GM12878 (cell line): ENCODE data around the gene LGALS9B. TPM values are rescaled to one million over a fixed set of nuclear protein-coding genes. Genes with fewer than 3 reads are reported as not detected.

Source experiments
- polyA plus RNA-seq, 11 experiments: library from polyadenylated mRNA; depleted of rRNA in 4 of 11; unstranded in 6 of 11; stranded (reverse) in 5 of 11; fragments of >200 nt; fragmentation: Nextera tagmentation in 4 of 11; fragmentation: Illumina TruSeq in 1 of 11; extraction: Ambion mirVana in 4 of 11; extraction: Trizol in 1 of 11; gene quantifications; 1 replicate in 1 of 11; 2 replicates in 10 of 11; pipeline versions ENCODE4 v1.2.1 to v1.2.3, GENCODE V29; 2011 to 2016; ENCODE audit warnings: inconsistent platforms in 2 of 11, missing spikeins in 2 of 11, low read depth in 1 of 11
- small RNA-seq: library from RNA; depleted of rRNA; stranded (forward); fragments of <200 nt; gene quantifications from one replicate; pipeline ENCODE3, GENCODE V24; 2014
- total RNA-seq, 4 experiments: library from RNA; depleted of rRNA in 3 of 4; stranded (reverse); fragments of >200 nt in 3 of 4; fragmentation: Illumina TruSeq in 1 of 4; extraction: Trizol in 1 of 4; gene quantifications; 2 replicates each; pipeline versions ENCODE4 v1.2.1 to v1.2.3, GENCODE V29; 2013 to 2021

LGALS9B gene
- total and polyA plus RNA-seq, 10 of the 15 experiments (the other 5 are each of a cell fraction or from before 2014, with no cell fraction given): 0.09 to 1.4 (median 0.48) TPM; not detected in 2

Small RNA genes within 50 kb of the gene (small RNA-seq; reads per million reads assigned to genes)
- gene YWHAEP3: not detected

Other genes starting within 250 kb of the LGALS9B start
- gene CDRT15L2, start 112.2 kb upstream of the LGALS9B start, total RNA-seq (2014; rRNA removed): not detected in 2 replicates
- gene CDRT15L2, start 112.2 kb upstream of the LGALS9B start, total RNA-seq (2014; rRNA removed; fragmentation: Illumina TruSeq; extraction: Trizol): not detected in 2 replicates
- not detected in 2 replicates for gene CDRT15L2, start 112.2 kb upstream of the LGALS9B start, total RNA-seq (2021)
- not detected in 2 replicates for gene CDRT15L2, start 112.2 kb upstream of the LGALS9B start, polyA plus RNA-seq (2011; rRNA removed)
- not detected in 2 replicates for gene CDRT15L2, start 112.2 kb upstream of the LGALS9B start, polyA plus RNA-seq (2014; fragmentation: Illumina TruSeq; extraction: Trizol)
- gene CDRT15L2, start 112.2 kb upstream of the LGALS9B start, polyA plus RNA-seq (2014; fragmentation: Nextera tagmentation; extraction: Ambion mirVana): not detected
- not detected in 2 replicates for gene CDRT15L2, start 112.2 kb upstream of the LGALS9B start, polyA plus RNA-seq (2014; rRNA removed)
- not detected for gene CDRT15L2, start 112.2 kb upstream of the LGALS9B start, polyA plus RNA-seq (2016; fragmentation: Nextera tagmentation; extraction: Ambion mirVana)